CD14-positive monocyte (primary cell): ENCODE results near the gene TBC1D8B. TPM values are rescaled to one million over a fixed set of nuclear protein-coding genes. Genes with fewer than 3 reads are reported as not detected.

Experiments used
- DNase-seq, 3 donors: peaks; one replicate each; pipeline ENCODE4 v3.0.0-alpha.2; 2011 to 2022
- H2AFZ ChIP-seq: 2 replicates; pipeline ENCODE4 v1.6.0; 2012; ENCODE audit warnings: mild to moderate bottlenecking, low read depth, low read length, inconsistent platforms; ENCODE audit not compliant: insufficient read depth, poor library complexity, severe bottlenecking
- H3K27ac ChIP-seq, 2 donors: 1 replicate in 1 of 2; 2 replicates in 1 of 2; pipeline ENCODE4 v1.5.1; 2012 to 2013; ENCODE audit warnings: low read length in 2 of 2, control low read depth in 1 of 2, inconsistent platforms in 1 of 2, low read depth in 1 of 2, mild to moderate bottlenecking in 1 of 2
- H3K27me3 ChIP-seq, 2 donors: one replicate each; pipeline versions ENCODE4 v1.6.0 to v1.6.1; 2011 to 2013; ENCODE audit warnings: low read length in 2 of 2; ENCODE audit not compliant: control insufficient read depth in 2 of 2, insufficient read depth in 2 of 2
- H3K36me3 ChIP-seq, 2 donors: replicated peaks in 1 of 2; 1 replicate in 1 of 2; 2 replicates in 1 of 2; pipeline versions ENCODE4 v1.5.1 to v1.6.1; 2012 to 2013; ENCODE audit warnings: low read length in 2 of 2, control low read depth in 1 of 2, inconsistent platforms in 1 of 2, mild to moderate bottlenecking in 1 of 2; ENCODE audit not compliant: insufficient read depth in 2 of 2, control insufficient read depth in 1 of 2
- H3K4me1 ChIP-seq, 2 donors: 1 replicate in 1 of 2; 2 replicates in 1 of 2; pipeline versions ENCODE4 v1.5.1 to v1.6.1; 2012 to 2013; ENCODE audit warnings: low read length in 2 of 2, control low read depth in 1 of 2, inconsistent platforms in 1 of 2, mild to moderate bottlenecking in 1 of 2, moderate library complexity in 1 of 2; ENCODE audit not compliant: insufficient read depth in 2 of 2, control insufficient read depth in 1 of 2
- H3K4me2 ChIP-seq: replicated peaks from 2 replicates; pipeline ENCODE3; 2012; ENCODE audit warnings: low read length, moderate library complexity, mild to moderate bottlenecking; ENCODE audit not compliant: poor library complexity, severe bottlenecking; ENCODE audit errors: extremely low read depth
- H3K4me3 ChIP-seq, 3 experiments: fragments of 200-600 bp in 1 of 3; sonication (generic) in 1 of 3; replicated peaks in 1 of 3; 1 replicate in 2 of 3; 2 replicates in 1 of 3; pipeline ENCODE4 v1.5.1; 2011 to 2013; ENCODE audit warnings: low read length in 3 of 3, mild to moderate bottlenecking in 3 of 3, control low read depth in 2 of 3, low read depth in 2 of 3, inconsistent platforms in 1 of 3, moderate library complexity in 1 of 3
- H3K79me2 ChIP-seq: 2 replicates; pipeline ENCODE4 v1.6.0; 2012; ENCODE audit warnings: mild to moderate bottlenecking, control low read depth, inconsistent platforms, low read length, moderate library complexity; ENCODE audit not compliant: insufficient read depth
- H3K9ac ChIP-seq: 2 replicates; pipeline ENCODE4 v1.6.0; 2017; ENCODE audit warnings: low read length, mild to moderate bottlenecking; ENCODE audit not compliant: insufficient read depth, poor library complexity, severe bottlenecking
- H3K9me3 ChIP-seq, 2 donors: replicated peaks in 1 of 2; 1 replicate in 1 of 2; 2 replicates in 1 of 2; pipeline versions ENCODE4 v1.5.1 to v1.6.1; 2012 to 2013; ENCODE audit warnings: low read length in 2 of 2, control low read depth in 1 of 2; ENCODE audit not compliant: control insufficient read depth in 1 of 2, insufficient read depth in 1 of 2
- H4K20me1 ChIP-seq: 2 replicates; pipeline ENCODE4 v1.6.0; 2012; ENCODE audit warnings: mild to moderate bottlenecking, low read length, control low read depth, moderate library complexity; ENCODE audit not compliant: insufficient read depth
- H3K27ac Mint-ChIP-seq, 7 donors: one replicate each; pipeline ENCODE4 v1.8.0; 2020; ENCODE audit warnings: mild to moderate bottlenecking in 7 of 7, mixed read lengths in 7 of 7, moderate library complexity in 6 of 7, inconsistent platforms in 2 of 7
- H3K27me3 Mint-ChIP-seq, 3 donors: one replicate each; pipeline ENCODE4 v1.8.0; 2021 to 2022; ENCODE audit warnings: low read depth in 3 of 3, mild to moderate bottlenecking in 3 of 3, mixed read lengths in 3 of 3, moderate library complexity in 3 of 3, inconsistent platforms in 1 of 3
- H3K36me3 Mint-ChIP-seq, 2 donors: one replicate each; pipeline ENCODE4 v1.8.0; 2020; ENCODE audit warnings: mixed read lengths in 2 of 2, inconsistent platforms in 1 of 2, mild to moderate bottlenecking in 1 of 2
- H3K4me1 Mint-ChIP-seq: one replicate; pipeline ENCODE4 v1.8.0; 2020; ENCODE audit warnings: mild to moderate bottlenecking, mixed read lengths
- H3K4me3 Mint-ChIP-seq, 2 donors: one replicate each; pipeline ENCODE4 v1.8.0; 2020; ENCODE audit warnings: mild to moderate bottlenecking in 2 of 2, mixed read lengths in 2 of 2, moderate library complexity in 1 of 2
- H3K9me3 Mint-ChIP-seq, 7 donors: one replicate each; pipeline ENCODE4 v1.8.0; 2020 to 2022; ENCODE audit warnings: mixed read lengths in 7 of 7, mild to moderate bottlenecking in 6 of 7, moderate library complexity in 6 of 7, inconsistent platforms in 2 of 7
- WGBS: methylation state at CpG from one replicate; pipeline ENCODE4 v1.1.5; 2013; ENCODE audit warnings: missing lambda C conversion rate; ENCODE audit not compliant: insufficient coverage; 5-methylcytosine and 5-hydroxymethylcytosine counted together
- intact Hi-C, 2 donors: fragments of 100-400 bp; cut with micrococcal nuclease; formaldehyde crosslinking; loops; one replicate each; pipeline versions ENCODE4 v1.15.0 to v1.15.1; 2023
- polyA plus RNA-seq, 3 donors: library from polyadenylated mRNA; depleted of rRNA in 1 of 3; unstranded in 2 of 3; stranded (reverse) in 1 of 3; fragments of 300-500 nt in 2 of 3; fragments of >200 nt in 1 of 3; fragmentation: Illumina TruSeq in 2 of 3; gene quantifications; 1 replicate in 2 of 3; 2 replicates in 1 of 3; pipeline ENCODE4 v1.2.3, GENCODE V29; 2012 to 2021
- TF ChIP-seq, protein P1 (sequence below): fragments of 200-600 bp; IDR thresholded peaks from one replicate; pipeline ENCODE4 v1.8.0; 2022; ENCODE audit warnings: antibody characterized with exemption, mild to moderate bottlenecking

Gene TBC1D8B
- polyA plus RNA-seq, 3 donors: 0.15 to 0.16 (median 0.16) TPM

DNA sequence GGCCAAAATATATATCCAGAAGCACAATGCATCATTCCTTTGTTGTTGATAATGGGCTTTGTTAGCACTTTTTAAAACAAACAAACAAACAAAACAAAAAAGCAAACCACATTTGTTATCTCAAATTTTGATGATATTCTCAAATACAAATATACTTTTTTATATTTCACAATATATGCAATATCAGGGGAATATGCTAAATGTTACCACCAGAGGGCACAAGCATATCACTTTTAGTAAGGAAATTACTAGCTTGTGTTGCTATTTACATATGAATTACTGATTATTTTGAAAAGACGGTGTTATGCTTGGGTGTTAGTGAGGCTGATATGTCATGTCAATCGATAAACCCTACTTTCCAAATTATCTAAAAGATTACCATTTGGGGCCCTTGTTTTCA lies 71.6 kb downstream of the TBC1D8B start:
- DNase-seq: peak in 2 of 3 donors; percentile 5 to 16
- intact Hi-C loops: no loop called here

GRCh38 chrX:106875151-106875550 lies 72.7 kb downstream of the TBC1D8B start:
- H3K36me3 Mint-ChIP-seq: no peaks in the 10 kb centered on the region
- TF ChIP-seq, protein P1, sequence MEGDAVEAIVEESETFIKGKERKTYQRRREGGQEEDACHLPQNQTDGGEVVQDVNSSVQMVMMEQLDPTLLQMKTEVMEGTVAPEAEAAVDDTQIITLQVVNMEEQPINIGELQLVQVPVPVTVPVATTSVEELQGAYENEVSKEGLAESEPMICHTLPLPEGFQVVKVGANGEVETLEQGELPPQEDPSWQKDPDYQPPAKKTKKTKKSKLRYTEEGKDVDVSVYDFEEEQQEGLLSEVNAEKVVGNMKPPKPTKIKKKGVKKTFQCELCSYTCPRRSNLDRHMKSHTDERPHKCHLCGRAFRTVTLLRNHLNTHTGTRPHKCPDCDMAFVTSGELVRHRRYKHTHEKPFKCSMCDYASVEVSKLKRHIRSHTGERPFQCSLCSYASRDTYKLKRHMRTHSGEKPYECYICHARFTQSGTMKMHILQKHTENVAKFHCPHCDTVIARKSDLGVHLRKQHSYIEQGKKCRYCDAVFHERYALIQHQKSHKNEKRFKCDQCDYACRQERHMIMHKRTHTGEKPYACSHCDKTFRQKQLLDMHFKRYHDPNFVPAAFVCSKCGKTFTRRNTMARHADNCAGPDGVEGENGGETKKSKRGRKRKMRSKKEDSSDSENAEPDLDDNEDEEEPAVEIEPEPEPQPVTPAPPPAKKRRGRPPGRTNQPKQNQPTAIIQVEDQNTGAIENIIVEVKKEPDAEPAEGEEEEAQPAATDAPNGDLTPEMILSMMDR: no peak

More for the DNA sequence above, 71.6 kb downstream of the TBC1D8B start:
- Mint-ChIP-seq H3K4me3 (no peak overlapping the region), H3K36me3 (no peaks in the 10 kb centered on the region), H3K9me3 (no peaks in the 10 kb centered on the region), H3K27me3 (peaks cover 0 to 2% (median 0%) of the 10 kb centered on the region in 3 donors), H3K4me1 (no peaks in the 10 kb centered on the region), H3K27ac (no peak overlapping the region)
- Histone ChIP-seq H4K20me1 (no peaks in the 10 kb centered on the region), H3K9ac (no peak overlapping the region), H3K9me3 (no peaks in the 10 kb centered on the region), H3K27me3 (no peaks in the 10 kb centered on the region), H3K4me1 (no peaks in the 10 kb centered on the region), H3K4me2 (no peak overlapping the region), H3K36me3 (no peaks in the 10 kb centered on the region), H2AFZ (no peak overlapping the region), H3K79me2 (no peaks in the 10 kb centered on the region), H3K27ac (no peak overlapping the region), H3K4me3 (no peak overlapping the region)
- no CpG with 5 or more reads among the region's 2 CpGs for WGBS
- TF ChIP-seq, protein P1: peak; percentile 69

More at GRCh38 chrX:106875151-106875550, 72.7 kb downstream of the TBC1D8B start:
- Histone ChIP-seq H3K4me1 (no peaks in the 10 kb centered on the region), H2AFZ (no peak overlapping the region), H3K4me3 (no peak overlapping the region), H3K9ac (no peak overlapping the region), H3K9me3 (no peaks in the 10 kb centered on the region), H3K27ac (no peak overlapping the region), H3K27me3 (no peaks in the 10 kb centered on the region), H3K36me3 (no peaks in the 10 kb centered on the region), H4K20me1 (no peaks in the 10 kb centered on the region), H3K79me2 (no peaks in the 10 kb centered on the region), H3K4me2 (no peak overlapping the region)
- Mint-ChIP-seq H3K4me1 (no peaks in the 10 kb centered on the region), H3K27ac (no peak overlapping the region), H3K4me3 (no peak overlapping the region), H3K27me3 (peaks cover 0 to 2% (median 0%) of the 10 kb centered on the region in 3 donors), H3K9me3 (no peaks in the 10 kb centered on the region)
- DNase-seq: no peak
- intact Hi-C loops: no loop called here
- WGBS: no CpG with 5 or more reads among the region's 1 CpG
